MM.1S (cell line): ENCODE measurements around the gene CEP192.

Experiments
- DNase-seq: peaks from one replicate; pipeline ENCODE4 v3.0.0-alpha.2; 2015
- H2AFZ ChIP-seq: fragments of 300-600 bp; sonication (generic); 2 replicates; pipeline ENCODE4 v1.6.0; 2016; ENCODE audit warnings: antibody characterized with exemption, low read length
- H3F3A ChIP-seq: fragments of 300-600 bp; sonication (generic); 2 replicates; pipeline ENCODE4 v1.6.1; 2016; ENCODE audit warnings: mild to moderate bottlenecking, antibody characterized with exemption, low read length, moderate library complexity, mixed read lengths; ENCODE audit not compliant: insufficient read depth
- H3K27ac ChIP-seq: fragments of 300-600 bp; sonication (generic); 2 replicates; pipeline ENCODE4 v1.5.1; 2016; ENCODE audit warnings: mild to moderate bottlenecking, low read length
- H3K27me3 ChIP-seq: fragments of 300-600 bp; sonication (generic); replicated peaks from 2 replicates; pipeline ENCODE4 v1.6.0; 2016; ENCODE audit warnings: low read length; ENCODE audit not compliant: insufficient read depth
- H3K36me3 ChIP-seq: fragments of 300-600 bp; sonication (generic); replicated peaks from 2 replicates; pipeline ENCODE4 v1.6.1; 2016; ENCODE audit warnings: mild to moderate bottlenecking, low read length, mixed read lengths; ENCODE audit not compliant: insufficient read depth
- H3K4me1 ChIP-seq: fragments of 300-600 bp; sonication (generic); 2 replicates; pipeline ENCODE4 v1.6.1; 2016; ENCODE audit warnings: low read length, mixed read lengths
- H3K4me2 ChIP-seq: fragments of 300-600 bp; sonication (generic); 2 replicates; pipeline ENCODE4 v1.6.0; 2016; ENCODE audit warnings: low read depth, low read length
- H3K4me3 ChIP-seq: fragments of 300-600 bp; sonication (generic); 2 replicates; pipeline ENCODE4 v1.5.1; 2016; ENCODE audit warnings: low read length, mixed read lengths
- H3K79me2 ChIP-seq: fragments of 300-600 bp; sonication (generic); 2 replicates; pipeline ENCODE4 v1.6.1; 2016; ENCODE audit warnings: mixed run types, low read length, mixed read lengths
- H3K9ac ChIP-seq: fragments of 300-600 bp; sonication (generic); 2 replicates; pipeline ENCODE4 v1.6.1; 2016; ENCODE audit warnings: low read length, mixed read lengths
- H3K9me2 ChIP-seq: fragments of 300-600 bp; sonication (generic); replicated peaks from 2 replicates; pipeline ENCODE4 v1.6.1; 2016; ENCODE audit warnings: mild to moderate bottlenecking, low read length, mixed read lengths; ENCODE audit not compliant: insufficient read depth
- H3K9me3 ChIP-seq: fragments of 300-600 bp; sonication (generic); replicated peaks from 2 replicates; pipeline ENCODE4 v1.6.1; 2016; ENCODE audit warnings: mild to moderate bottlenecking, low read length, mixed read lengths; ENCODE audit not compliant: insufficient read depth
- H4K20me1 ChIP-seq: fragments of 300-600 bp; sonication (generic); 2 replicates; pipeline ENCODE4 v1.6.1; 2016; ENCODE audit warnings: mild to moderate bottlenecking, low read length, moderate library complexity, mixed read lengths; ENCODE audit not compliant: insufficient read depth
- CTCF ChIP-seq: fragments of 300-600 bp; sonication (generic); IDR thresholded peaks from 2 replicates; pipeline ENCODE4 v1.5.1; 2016; ENCODE audit warnings: antibody characterized with exemption, low read length, mixed read lengths
- EZH2 ChIP-seq: fragments of 300-600 bp; sonication (generic); optimal IDR thresholded peaks from 2 replicates; pipeline ENCODE3; 2017; ENCODE audit warnings: low read depth, mild to moderate bottlenecking, antibody characterized with exemption, low read length, mixed read lengths
- EZH2phosphoT487 ChIP-seq: fragments of 300-600 bp; sonication (generic); IDR thresholded peaks from 2 replicates; pipeline ENCODE4 v1.6.1; 2018; ENCODE audit warnings: antibody characterized with exemption, low read length

The CEP192 gene

GRCh38 chr18:13159579-13159978 is 168.4 kb downstream of the CEP192 start:
- Histone ChIP-seq H4K20me1 (no peaks in the 10 kb centered on the region), H3K36me3 (no peaks in the 10 kb centered on the region), H3K27ac (no peak overlapping the region), H3K9ac (no peak overlapping the region), H3F3A (no peaks in the 10 kb centered on the region), H3K27me3 (no peaks in the 10 kb centered on the region), H3K9me3 (no peaks in the 10 kb centered on the region), H3K4me1 (no peaks in the 10 kb centered on the region), H3K9me2 (no peaks in the 10 kb centered on the region), H2AFZ (no peak overlapping the region), H3K79me2 (no peaks in the 10 kb centered on the region), H3K4me2 (no peak overlapping the region), H3K4me3 (no peak overlapping the region)
- peak; percentile 75 for DNase-seq
- no peak for TF ChIP-seq EZH2phosphoT487
- TF ChIP-seq CTCF: peak; percentile 81
- TF ChIP-seq EZH2: no peak

DNA sequence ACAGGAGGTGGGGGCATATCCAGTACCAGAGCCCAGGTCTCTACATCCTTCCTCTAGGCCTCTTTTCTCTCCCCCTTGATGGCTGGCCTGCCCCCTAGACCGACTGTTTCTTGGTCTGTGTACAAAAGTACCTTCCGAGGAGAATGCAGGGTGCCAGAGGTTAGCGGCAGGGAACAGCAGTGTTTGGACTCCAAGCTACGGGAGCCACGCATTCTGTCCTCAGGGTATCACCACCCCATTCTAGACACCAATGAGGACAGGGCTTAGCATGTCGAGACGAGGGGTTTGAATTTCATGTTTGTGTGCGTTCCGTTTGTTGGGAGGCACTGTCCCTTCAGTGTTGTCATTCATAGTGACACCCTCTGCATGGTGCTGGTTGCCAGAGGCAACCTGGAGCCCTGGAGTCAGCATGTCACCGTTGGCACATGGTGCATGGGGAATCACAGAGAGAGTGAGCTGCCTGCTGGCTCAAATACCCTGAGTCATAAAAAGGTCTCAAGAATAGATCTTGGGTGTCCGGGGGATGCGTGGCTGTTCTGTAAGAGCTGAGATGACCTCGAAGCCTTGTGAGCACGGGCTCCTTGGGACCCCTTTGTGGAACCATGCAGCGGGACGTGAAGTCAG is 170.2 kb downstream of the CEP192 start:
- no peak for DNase-seq
- H3K4me1 ChIP-seq: no peaks in the 10 kb centered on the region
- H3K4me3 ChIP-seq: no peak overlapping the region
- H3K9me2 ChIP-seq: no peaks in the 10 kb centered on the region
- no peaks in the 10 kb centered on the region for H4K20me1 ChIP-seq
- no peaks in the 10 kb centered on the region for H3F3A ChIP-seq
- no peak overlapping the region for H2AFZ ChIP-seq
- H3K27ac ChIP-seq: no peak overlapping the region
- H3K9me3 ChIP-seq: no peaks in the 10 kb centered on the region
- TF ChIP-seq EZH2 (no peak), CTCF (no peak), EZH2phosphoT487 (no peak)
- no peaks in the 10 kb centered on the region for H3K36me3 ChIP-seq
- no peak overlapping the region for H3K9ac ChIP-seq
- H3K27me3 ChIP-seq: no peaks in the 10 kb centered on the region
- no peak overlapping the region for H3K4me2 ChIP-seq
- H3K79me2 ChIP-seq: no peaks in the 10 kb centered on the region

- Histone ChIP-seq H3K27me3 (no peaks in the 10 kb centered on the region), H3K4me1 (no peaks in the 10 kb centered on the region), H3K4me3 (no peak overlapping the region), H3K9me2 (no peaks in the 10 kb centered on the region), H3K9me3 (no peaks in the 10 kb centered on the region), H3K9ac (no peak overlapping the region), H3F3A (no peaks in the 10 kb centered on the region), H3K4me2 (no peak overlapping the region), H3K27ac (no peak overlapping the region), H4K20me1 (no peaks in the 10 kb centered on the region), H3K79me2 (no peaks in the 10 kb centered on the region), H2AFZ (no peak overlapping the region), H3K36me3 (no peaks in the 10 kb centered on the region)
- no peak for DNase-seq
- TF ChIP-seq EZH2 (no peak), EZH2phosphoT487 (no peak), CTCF (no peak)
Observed at GRCh38 chr18:13163167-13163927, 172.2 kb downstream of the CEP192 start.
